GM13977 (cell line): ENCODE data around the gene MBOAT1.
"Not testable (repeated sequence)": the region's sequence is repeated elsewhere in the genome, so short reads cannot be mapped to it uniquely, and the experiment has no call there.

ENCODE experiments used
- DNase-seq: peaks from one replicate; pipeline ENCODE4 v3.0.0; 2012; ENCODE audit warnings: low spot score
- CTCF ChIP-seq: IDR thresholded peaks from 2 replicates; pipeline ENCODE4 v1.5.1; 2012; ENCODE audit warnings: mild to moderate bottlenecking, control low read depth; ENCODE audit not compliant: insufficient read depth; ENCODE audit errors: extremely low read depth, missing control alignments
- in situ Hi-C: fragments of 300-500 bp; cut with MboI; formaldehyde crosslinking; loops from one replicate; pipeline ENCODE4 v1.12.0; 2022; ENCODE audit warnings: low sequenced_read_pairs, low pct_unique_long_range_greater_than_20kb, mixed read lengths, inconsistent platforms; ENCODE audit not compliant: unreplicated experiment

Gene MBOAT1

GRCh38 chr6:20186981-20187380, 25.3 kb downstream of the MBOAT1 start:
- TF ChIP-seq CTCF: no peak
- no peak for DNase-seq
- in situ Hi-C loops: no loop called here

- no peak for TF ChIP-seq CTCF
- DNase-seq: no peak
- in situ Hi-C loops: no loop called here
Measured at GRCh38 chr6:20183706-20184105, 28.6 kb downstream of the MBOAT1 start.

GRCh38 chr6:20182926-20183521, 29.2 kb downstream of the MBOAT1 start:
- DNase-seq: no peak
- in situ Hi-C loops: no loop called here
- no peak for TF ChIP-seq CTCF

GRCh38 chr6:20182069-20182468, 30.2 kb downstream of the MBOAT1 start:
- in situ Hi-C loops: no loop called here
- DNase-seq: no peak
- TF ChIP-seq CTCF: no peak

- in situ Hi-C loops: no loop called here
- peak; percentile 39 for DNase-seq
- TF ChIP-seq CTCF: no peak
Measured at GRCh38 chr6:20180935-20181334, 31.3 kb downstream of the MBOAT1 start.

- in situ Hi-C loops, DNase-seq: not testable (repeated sequence)
Measured at GRCh38 chr6:20179287-20180045, 32.8 kb downstream of the MBOAT1 start.

- no peak for TF ChIP-seq CTCF
- in situ Hi-C loops: no loop called here
- no peak for DNase-seq
Measured at GRCh38 chr6:20178327-20178726, 33.9 kb downstream of the MBOAT1 start.
